ENCODE results near the gene CLECL1. TPM values are rescaled to one million over a fixed set of nuclear protein-coding genes. Genes with fewer than 3 reads are reported as not detected.

CLECL1 gene
- total and polyA plus RNA-seq, 2 donors (not counting 3 experiments of a cell fraction or from before 2014, with no cell fraction given): not detected

GRCh38 chr12:9763025-9763424, 30.1 kb upstream of the CLECL1 start:
- Histone ChIP-seq H3K27me3 (ENCODE audit: control insufficient read depth in 2 of 2, insufficient read depth in 2 of 2, low read length in 2 of 2) (no peaks in the 10 kb centered on the region), H3K9me1 (replicated peaks; ENCODE audit: control insufficient read depth, extremely low read depth, insufficient read depth, low read length) (no peaks in the 10 kb centered on the region), H3K79me2 (ENCODE audit: control insufficient read depth, insufficient read depth, low read length) (no peaks in the 10 kb centered on the region), H4K20me1 (replicated peaks; ENCODE audit: control insufficient read depth, extremely low read depth, insufficient read depth, low read length) (no peaks in the 10 kb centered on the region), H3K36me3 (ENCODE audit: control insufficient read depth in 2 of 2, extremely low read depth in 1 of 2, insufficient read depth in 2 of 2, low read length in 2 of 2) (no peaks in the 10 kb centered on the region), H3K9me3 (replicated peaks; ENCODE audit: control insufficient read depth, insufficient read depth, low read length) (no peaks in the 10 kb centered on the region), H3K9ac (replicated peaks; ENCODE audit: extremely low read depth, insufficient read depth, low read length) (no peak overlapping the region), H3K4me1 (ENCODE audit: control insufficient read depth, extremely low read depth, insufficient read depth, low read length) (peaks cover 13% of the 10 kb centered on the region), H2AFZ (ENCODE audit: low read depth, low read length) (no peak overlapping the region), H3K4me3 (replicated peaks in 1 of 3; ENCODE audit: insufficient read depth in 1 of 3, low read depth in 1 of 3, low read length in 3 of 3) (no peak overlapping the region), H3K4me2 (ENCODE audit: insufficient read depth, low read length) (no peak overlapping the region), H3K27ac (ENCODE audit: insufficient read depth, low read depth, low read length) (no peak overlapping the region)
- no peak for DNase-seq (ENCODE audit: low read depth, low spot score)
- no peak for TF ChIP-seq CTCF (IDR thresholded peaks at IDR 0.05; ENCODE audit: extremely low read depth in 1 of 2, insufficient read depth in 1 of 2, low read depth in 1 of 2, low read length in 2 of 2)
- TF ChIP-seq GATA2 (IDR thresholded peaks at IDR 0.05; ENCODE audit: insufficient read depth, insufficient read length, low read depth, low read length): no peak
- no peak for TF ChIP-seq EZH2 (IDR thresholded peaks at IDR 0.05; ENCODE audit: borderline replicate concordance, low read depth, low read length, severe bottlenecking)
- no peak for TF ChIP-seq JUN (IDR thresholded peaks at IDR 0.05; ENCODE audit: borderline replicate concordance, insufficient read depth, insufficient read length, low read depth)
- TF ChIP-seq MAX (IDR thresholded peaks at IDR 0.05; ENCODE audit: insufficient read depth, insufficient read length): no peak
- TF ChIP-seq FOS (IDR thresholded peaks at IDR 0.05; ENCODE audit: borderline replicate concordance, insufficient read depth, low read length): no peak
- no peak for TF ChIP-seq POLR2AphosphoS5 (IDR thresholded peaks at IDR 0.05; ENCODE audit: insufficient read depth, low read depth, low read length)
- TF ChIP-seq MYC (IDR thresholded peaks at IDR 0.05; ENCODE audit: low read depth, low read length): no peak
- TF ChIP-seq POLR2A (IDR thresholded peaks at IDR 0.05; ENCODE audit: low read depth, low read length): no peak
- no TSS peak for BruUV-seq (replicated peaks)
- intact Hi-C loops (cut with micrococcal nuclease) (no loop called here), dilution Hi-C loops (cut with MboI; ENCODE audit: extremely low pct_ligation_motif_present, low sequenced_read_pairs) (no loop called here)
- FAIRE-seq: no peak
- CTCF ChIA-PET: interaction anchor here (1.8 to 3.1 kb wide), 2 partner anchors 20 to 34 kb away, joined by 5 to 13 read pairs; no protein-coding TSS in a partner anchor
- POLR2A ChIA-PET: no interaction called here
